Transverse colon (tissue), 4 donors: ENCODE measurements around the gene IGSF21. TPM values are rescaled to one million over a fixed set of nuclear protein-coding genes. Genes with fewer than 3 reads are reported as not detected.

Experiments used
- DNase-seq: peaks from one replicate; pipeline ENCODE4 v3.0.0-alpha.2; 2019
- H3K27ac ChIP-seq, 4 donors: fragments of 200-600 bp; sonication (generic); 2 replicates each; pipeline ENCODE4 v1.5.1; 2016 to 2018; ENCODE audit warnings: inconsistent platforms in 4 of 4
- H3K27me3 ChIP-seq: fragments of 200-600 bp; sonication (generic); 2 replicates; pipeline ENCODE4 v1.5.1; 2017; ENCODE audit warnings: inconsistent platforms
- H3K36me3 ChIP-seq, 4 donors: fragments of 200-600 bp; sonication (generic); 2 replicates each; pipeline ENCODE4 v1.5.1; 2017 to 2019; ENCODE audit warnings: inconsistent platforms in 4 of 4
- H3K4me1 ChIP-seq, 4 donors: fragments of 200-600 bp; sonication (generic); 2 replicates each; pipeline ENCODE4 v1.5.1; 2017 to 2020; ENCODE audit warnings: inconsistent platforms in 4 of 4
- H3K4me3 ChIP-seq, 4 donors: fragments of 200-600 bp; sonication (generic); 1 replicate in 1 of 4; 2 replicates in 3 of 4; pipeline versions ENCODE4 v1.5.1 to v1.6.1; 2017 to 2019; ENCODE audit warnings: inconsistent platforms in 4 of 4
- H3K9me3 ChIP-seq, 2 donors: fragments of 200-600 bp; sonication (generic); 2 replicates each; pipeline ENCODE4 v1.5.1; 2017 to 2019; ENCODE audit warnings: inconsistent platforms in 2 of 2
- EP300 ChIP-seq: sonication (generic); formaldehyde crosslinking; IDR thresholded peaks from one replicate; pipeline ENCODE4 v1.6.1; 2017; ENCODE audit warnings: antibody characterized with exemption, low read depth
- POLR2A ChIP-seq: fragments of 450-650 bp; IDR thresholded peaks from one replicate; pipeline ENCODE4 v1.6.1; 2016; ENCODE audit warnings: antibody characterized with exemption, mild to moderate bottlenecking, moderate library complexity
- POLR2AphosphoS5 ChIP-seq, 3 donors: sonication (generic); formaldehyde crosslinking; IDR thresholded peaks; one replicate each; pipeline ENCODE4 v1.6.1; 2016; ENCODE audit warnings: antibody characterized with exemption in 3 of 3
- WGBS, 2 donors: methylation state at CpG; one replicate each; pipeline ENCODE4 v1.1.5; 2018; ENCODE audit warnings: low coverage in 1 of 2; 5-methylcytosine and 5-hydroxymethylcytosine counted together
- in situ Hi-C, 4 donors: fragments of 200-750 bp; cut with MboI; loops; one replicate each; pipeline versions ENCODE4 v1.15.0 to v1.15.1; 2017; ENCODE audit warnings: low sequenced_read_pairs in 3 of 4, low pct_ligation_motif_present in 1 of 4, low pct_unique_long_range_greater_than_20kb in 1 of 4
- intact Hi-C: fragments of 100-400 bp; cut with DNase I; formaldehyde crosslinking; loops from one replicate; pipeline ENCODE4 v1.15.1; 2023; ENCODE audit warnings: low total_unique reads
- total RNA-seq, 4 donors: library from RNA; depleted of rRNA; stranded (reverse); fragments of >200 nt; gene quantifications; one replicate each; pipeline ENCODE4 v1.1.0, GENCODE V29; 2016
- TF ChIP-seq, protein P1 (sequence below), 5 experiments: fragments of 200-600 bp in 3 of 5; fragments of 450-650 bp in 2 of 5; sonication (generic) in 3 of 5; IDR thresholded peaks; 1 replicate in 2 of 5; 2 replicates in 3 of 5; pipeline ENCODE4 v1.5.1; 2016 to 2017; ENCODE audit warnings: antibody characterized with exemption in 5 of 5, inconsistent platforms in 3 of 5, mild to moderate bottlenecking in 2 of 5, moderate library complexity in 1 of 5

IGSF21 gene
- total RNA-seq, 4 donors from 2014 or later: 1.1 to 6.8 (median 1.6) TPM; not detected in 1

DNA sequence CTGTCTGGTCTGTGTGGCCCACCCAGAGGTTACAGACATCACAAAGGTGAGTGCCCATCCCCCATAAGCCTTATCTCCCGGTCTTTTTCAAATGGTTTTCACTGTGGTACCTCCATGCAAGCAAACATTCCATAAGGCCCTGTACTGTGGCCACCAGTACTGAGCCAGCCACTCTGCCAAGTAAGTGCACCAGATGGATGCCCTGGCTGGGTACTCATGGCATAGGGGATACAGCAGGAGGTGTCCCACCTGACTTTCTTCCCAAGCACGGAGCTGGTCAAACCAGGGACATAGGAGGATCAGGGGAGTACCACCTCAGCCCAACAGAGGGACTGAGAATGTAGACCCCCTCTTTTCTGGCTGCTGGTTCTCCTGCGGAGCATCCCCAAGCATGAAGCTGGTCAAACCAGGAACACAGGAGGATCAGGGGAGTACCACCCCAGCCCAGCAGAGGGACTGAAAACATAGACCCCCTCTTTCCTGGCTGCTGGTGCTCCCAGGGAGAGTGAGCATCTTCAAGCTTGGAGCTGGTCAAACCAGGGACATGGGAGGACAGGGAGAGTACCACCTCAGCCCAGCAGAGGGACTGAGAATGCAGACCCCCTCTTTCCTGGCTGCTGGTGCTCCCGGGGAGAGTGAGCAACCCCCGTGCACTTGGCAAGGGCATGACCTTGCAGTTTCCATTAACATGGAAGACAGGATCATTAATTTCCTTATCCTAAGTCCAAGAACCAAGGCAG lies 291.4 kb downstream of the IGSF21 start:
- peaks cover 7% of the 10 kb centered on the region for H3K27me3 ChIP-seq
- H3K4me3 ChIP-seq: no peak overlapping the region
- H3K27ac ChIP-seq: no peak overlapping the region
- intact Hi-C loops: no loop called here
- WGBS, 2 donors: 59% methylated on average over 4 of the region's 5 CpGs; no CpG with 5 or more reads in 1 of the 2 donors
- H3K4me1 ChIP-seq: peaks cover 0 to 6% (median 0%) of the 10 kb centered on the region in 4 donors
- TF ChIP-seq, protein P1, sequence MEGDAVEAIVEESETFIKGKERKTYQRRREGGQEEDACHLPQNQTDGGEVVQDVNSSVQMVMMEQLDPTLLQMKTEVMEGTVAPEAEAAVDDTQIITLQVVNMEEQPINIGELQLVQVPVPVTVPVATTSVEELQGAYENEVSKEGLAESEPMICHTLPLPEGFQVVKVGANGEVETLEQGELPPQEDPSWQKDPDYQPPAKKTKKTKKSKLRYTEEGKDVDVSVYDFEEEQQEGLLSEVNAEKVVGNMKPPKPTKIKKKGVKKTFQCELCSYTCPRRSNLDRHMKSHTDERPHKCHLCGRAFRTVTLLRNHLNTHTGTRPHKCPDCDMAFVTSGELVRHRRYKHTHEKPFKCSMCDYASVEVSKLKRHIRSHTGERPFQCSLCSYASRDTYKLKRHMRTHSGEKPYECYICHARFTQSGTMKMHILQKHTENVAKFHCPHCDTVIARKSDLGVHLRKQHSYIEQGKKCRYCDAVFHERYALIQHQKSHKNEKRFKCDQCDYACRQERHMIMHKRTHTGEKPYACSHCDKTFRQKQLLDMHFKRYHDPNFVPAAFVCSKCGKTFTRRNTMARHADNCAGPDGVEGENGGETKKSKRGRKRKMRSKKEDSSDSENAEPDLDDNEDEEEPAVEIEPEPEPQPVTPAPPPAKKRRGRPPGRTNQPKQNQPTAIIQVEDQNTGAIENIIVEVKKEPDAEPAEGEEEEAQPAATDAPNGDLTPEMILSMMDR (IDR thresholded peaks at IDR 0.05): no peak
- no peak for TF ChIP-seq EP300
- no peak for TF ChIP-seq POLR2A
- TF ChIP-seq POLR2AphosphoS5 (IDR thresholded peaks at IDR 0.05): no peak
- no peak for DNase-seq
- no peaks in the 10 kb centered on the region for H3K9me3 ChIP-seq
- in situ Hi-C loops: no loop called here
- H3K36me3 ChIP-seq: no peaks in the 10 kb centered on the region

- peak; percentile 60 for DNase-seq
- Histone ChIP-seq H3K9me3 (no peaks in the 10 kb centered on the region), H3K27ac (peak overlapping the region in 3 of 4 donors; percentile 2 to 42 (median 30)), H3K36me3 (no peaks in the 10 kb centered on the region), H3K4me3 (no peak overlapping the region), H3K27me3 (peaks cover 14% of the 10 kb centered on the region), H3K4me1 (peaks cover 0 to 6% (median 0%) of the 10 kb centered on the region in 4 donors)
- TF ChIP-seq EP300: no peak
- TF ChIP-seq POLR2AphosphoS5 (IDR thresholded peaks at IDR 0.05): no peak
- TF ChIP-seq, protein P1 (IDR thresholded peaks at IDR 0.05): no peak
- TF ChIP-seq POLR2A: no peak
- in situ Hi-C loops: no loop called here
- intact Hi-C loops: no loop called here
- 61 to 62% methylated on average over 2 to 7 of the region's 7 CpGs for WGBS, 2 donors
Observed at GRCh38 chr1:18400347-18401102, 292.9 kb downstream of the IGSF21 start.

GRCh38 chr1:18401921-18402320 lies 294.3 kb downstream of the IGSF21 start:
- WGBS, 2 donors: 71% methylated on average over 3 of the region's 3 CpGs; no CpG with 5 or more reads in 1 of the 2 donors
- H3K36me3 ChIP-seq: no peaks in the 10 kb centered on the region
- TF ChIP-seq EP300 (no peak), POLR2AphosphoS5 (IDR thresholded peaks at IDR 0.05) (no peak), POLR2A (no peak)
- TF ChIP-seq, protein P1 (IDR thresholded peaks at IDR 0.05): no peak
- no peak for DNase-seq
- H3K27me3 ChIP-seq: peaks cover 14% of the 10 kb centered on the region
- in situ Hi-C loops (no loop called here), intact Hi-C loops (no loop called here)
- H3K27ac ChIP-seq: no peak overlapping the region
- no peak overlapping the region for H3K4me3 ChIP-seq
- H3K9me3 ChIP-seq: no peaks in the 10 kb centered on the region
- peaks cover 0 to 6% (median 0%) of the 10 kb centered on the region in 4 donors for H3K4me1 ChIP-seq

DNA sequence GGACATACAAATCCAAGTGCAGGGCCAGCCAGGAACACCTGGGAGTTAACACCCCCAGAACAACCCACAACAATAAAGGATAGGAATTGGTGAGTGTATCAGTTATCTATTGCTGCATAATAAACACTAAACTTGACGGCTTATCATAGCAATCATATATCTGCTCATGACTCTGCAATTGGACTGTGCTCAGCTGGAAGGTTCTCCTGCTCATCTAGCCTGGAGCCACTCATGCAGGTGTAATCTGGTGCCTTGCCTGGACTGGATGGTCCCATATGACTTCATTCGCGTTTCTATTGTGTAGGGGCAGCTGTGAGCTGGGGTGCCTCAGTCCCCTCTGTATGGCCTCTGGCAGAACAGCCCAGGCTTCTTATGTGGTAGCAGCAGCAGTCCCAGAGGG lies 296.9 kb downstream of the IGSF21 start:
- DNase-seq: no peak
- Histone ChIP-seq H3K4me1 (peaks cover 0 to 6% (median 0%) of the 10 kb centered on the region in 4 donors), H3K27ac (no peak overlapping the region), H3K36me3 (no peaks in the 10 kb centered on the region), H3K9me3 (no peaks in the 10 kb centered on the region), H3K4me3 (no peak overlapping the region), H3K27me3 (peaks cover 7% of the 10 kb centered on the region)
- 54 to 80% methylated on average over 1 to 3 of the region's 3 CpGs for WGBS, 2 donors
- intact Hi-C loops: no loop called here
- in situ Hi-C loops: no loop called here
- TF ChIP-seq POLR2AphosphoS5 (IDR thresholded peaks at IDR 0.05) (no peak), POLR2A (no peak), EP300 (no peak)
- TF ChIP-seq, protein P1 (IDR thresholded peaks at IDR 0.05): no peak
